H9 (cell line): ENCODE data around the gene GCGR. TPM values are rescaled to one million over a fixed set of nuclear protein-coding genes. Genes with fewer than 3 reads are reported as not detected.

Experiments
- DNase-seq: peaks from one replicate; pipeline ENCODE4 v3.0.0-alpha.2; 2017
- H2AFZ ChIP-seq: one replicate; pipeline ENCODE4 v1.6.1; 2013; ENCODE audit warnings: mild to moderate bottlenecking, low read length, control low read depth, moderate library complexity
- H2AK5ac ChIP-seq: 2 replicates; pipeline ENCODE4 v1.6.1; 2013; ENCODE audit warnings: low read length, control low read depth, mixed read lengths; ENCODE audit not compliant: insufficient read length
- H2BK120ac ChIP-seq: one replicate; pipeline ENCODE4 v1.6.1; 2013; ENCODE audit warnings: low read depth, mild to moderate bottlenecking, low read length, control low read depth, inconsistent platforms; ENCODE audit not compliant: poor library complexity, severe bottlenecking
- H2BK12ac ChIP-seq: 2 replicates; pipeline ENCODE4 v1.6.1; 2013; ENCODE audit warnings: low read length, control low read depth, mixed read lengths, low read depth; ENCODE audit not compliant: insufficient read length
- H2BK15ac ChIP-seq: 2 replicates; pipeline ENCODE4 v1.6.1; 2013; ENCODE audit warnings: low read depth, low read length, control low read depth
- H2BK20ac ChIP-seq: one replicate; pipeline ENCODE4 v1.6.1; 2013; ENCODE audit warnings: low read depth, mild to moderate bottlenecking, low read length, control low read depth, inconsistent platforms; ENCODE audit not compliant: poor library complexity, severe bottlenecking
- H2BK5ac ChIP-seq: 2 replicates; pipeline ENCODE4 v1.6.1; 2013; ENCODE audit warnings: low read length, control low read depth, mixed read lengths; ENCODE audit not compliant: insufficient read length
- H3K14ac ChIP-seq: 2 replicates; pipeline ENCODE4 v1.6.1; 2013; ENCODE audit warnings: low read length, control low read depth; ENCODE audit not compliant: insufficient read depth
- H3K18ac ChIP-seq: 2 replicates; pipeline ENCODE4 v1.6.1; 2013; ENCODE audit warnings: low read depth, mild to moderate bottlenecking, mixed read lengths, low read length, control low read depth; ENCODE audit not compliant: insufficient read length
- H3K23ac ChIP-seq: 2 replicates; pipeline ENCODE4 v1.6.1; 2013; ENCODE audit warnings: low read length, control low read depth, mixed read lengths, low read depth; ENCODE audit not compliant: insufficient read length
- H3K23me2 ChIP-seq: 2 replicates; pipeline ENCODE4 v1.6.1; 2013; ENCODE audit warnings: low read depth, mild to moderate bottlenecking, mixed read lengths, low read length, control low read depth; ENCODE audit not compliant: insufficient read length, poor library complexity, severe bottlenecking
- H3K27ac ChIP-seq: 2 replicates; pipeline ENCODE4 v1.5.1; 2013; ENCODE audit warnings: low read length, control low read depth, mixed read lengths, low read depth; ENCODE audit not compliant: insufficient read length
- H3K27me3 ChIP-seq: 2 replicates; pipeline ENCODE4 v1.6.1; 2013; ENCODE audit warnings: low read length, control low read depth, inconsistent platforms; ENCODE audit not compliant: insufficient read depth
- H3K4ac ChIP-seq: 2 replicates; pipeline ENCODE4 v1.6.1; 2013; ENCODE audit warnings: low read depth, mild to moderate bottlenecking, control low read depth, inconsistent platforms, low read length, moderate library complexity
- H3K4me1 ChIP-seq: 2 replicates; pipeline ENCODE4 v1.6.1; 2013; ENCODE audit warnings: low read length, control low read depth, inconsistent platforms; ENCODE audit not compliant: insufficient read depth
- H3K4me2 ChIP-seq: 2 replicates; pipeline ENCODE4 v1.6.1; 2013; ENCODE audit warnings: low read length, control low read depth, mixed read lengths; ENCODE audit not compliant: insufficient read length, insufficient read depth
- H3K56ac ChIP-seq: 2 replicates; pipeline ENCODE4 v1.6.1; 2013; ENCODE audit warnings: low read depth, mild to moderate bottlenecking, mixed read lengths, low read length, control low read depth; ENCODE audit not compliant: insufficient read length
- H3K79me1 ChIP-seq: 2 replicates; pipeline ENCODE4 v1.6.1; 2013; ENCODE audit warnings: low read depth, mild to moderate bottlenecking, moderate library complexity, low read length, control low read depth, inconsistent platforms; ENCODE audit not compliant: insufficient read depth, poor library complexity, severe bottlenecking
- H3K79me2 ChIP-seq: 2 replicates; pipeline ENCODE4 v1.6.1; 2013; ENCODE audit warnings: low read length, control low read depth, inconsistent platforms; ENCODE audit not compliant: insufficient read depth
- H3K9ac ChIP-seq: 2 replicates; pipeline ENCODE4 v1.6.1; 2013; ENCODE audit warnings: low read length, control low read depth, mixed read lengths; ENCODE audit not compliant: insufficient read length; ENCODE audit errors: extremely low read depth
- H3K9me3 ChIP-seq: one replicate; pipeline ENCODE4 v1.6.1; 2013; ENCODE audit warnings: low read depth, low read length, inconsistent platforms; ENCODE audit not compliant: control insufficient read depth
- H3T11ph ChIP-seq: one replicate; pipeline ENCODE4 v1.6.1; 2013; ENCODE audit warnings: mild to moderate bottlenecking, low read length, control low read depth, inconsistent platforms
- H4K20me1 ChIP-seq: one replicate; pipeline ENCODE4 v1.6.1; 2013; ENCODE audit not compliant: control insufficient read depth, insufficient read length, insufficient read depth
- H4K5ac ChIP-seq: 2 replicates; pipeline ENCODE4 v1.6.1; 2013; ENCODE audit warnings: low read depth, mild to moderate bottlenecking, mixed read lengths, low read length, control low read depth; ENCODE audit not compliant: insufficient read length
- H4K8ac ChIP-seq: replicated peaks from 2 replicates; pipeline ENCODE4 v1.6.1; 2013; ENCODE audit warnings: low read length, control low read depth, mixed read lengths, low read depth; ENCODE audit not compliant: insufficient read length
- H4K91ac ChIP-seq: 2 replicates; pipeline ENCODE4 v1.6.1; 2013; ENCODE audit warnings: low read depth, mild to moderate bottlenecking, moderate library complexity, mixed read lengths, low read length, control low read depth; ENCODE audit not compliant: insufficient read length
- H3K27ac Mint-ChIP-seq, 3 experiments: 2 replicates in 2 of 3; 3 replicates in 1 of 3; pipeline ENCODE4 v1.8.0; 2020 to 2021; ENCODE audit warnings: mixed read lengths in 3 of 3, mild to moderate bottlenecking in 1 of 3, moderate library complexity in 1 of 3
- H3K27me3 Mint-ChIP-seq: 2 replicates; pipeline ENCODE4 v1.8.0; 2021; ENCODE audit warnings: low read depth, mild to moderate bottlenecking, moderate library complexity, mixed read lengths
- H3K36me3 Mint-ChIP-seq, 3 experiments: 2 replicates in 2 of 3; 3 replicates in 1 of 3; pipeline ENCODE4 v1.8.0; 2020 to 2021; ENCODE audit warnings: low read depth in 3 of 3, mixed read lengths in 3 of 3; ENCODE audit not compliant: insufficient read depth in 1 of 3
- H3K4me1 Mint-ChIP-seq, 2 experiments: 2 replicates each; pipeline ENCODE4 v1.8.0; 2020; ENCODE audit warnings: mixed read lengths in 2 of 2
- H3K4me3 Mint-ChIP-seq, 2 experiments: 2 replicates in 1 of 2; 3 replicates in 1 of 2; pipeline ENCODE4 v1.8.0; 2020 to 2021; ENCODE audit warnings: mild to moderate bottlenecking in 2 of 2, mixed read lengths in 2 of 2, moderate library complexity in 1 of 2
- H3K9me3 Mint-ChIP-seq, 2 experiments: 2 replicates in 1 of 2; 3 replicates in 1 of 2; pipeline ENCODE4 v1.8.0; 2020; ENCODE audit warnings: mild to moderate bottlenecking in 2 of 2, mixed read lengths in 2 of 2, moderate library complexity in 1 of 2
- WGBS: extraction: QIAGEN DNeasy Blood & Tissue Kit; methylation state at CpG from one replicate; pipeline ENCODE4 v1.1.7; 2013; ENCODE audit warnings: missing lambda C conversion rate, low lambda C conversion rate, mixed read lengths; ENCODE audit not compliant: insufficient read length; ENCODE audit errors: extremely low coverage; 5-methylcytosine and 5-hydroxymethylcytosine counted together
- total RNA-seq: library from RNA; stranded (reverse); gene quantifications from 2 replicates; pipeline ENCODE4 v1.2.1, GENCODE V29; 2021
- TF ChIP-seq, protein P1 (sequence below): fragments of 200-600 bp; sonication (generic); conservative IDR thresholded peaks from 3 replicates; pipeline ENCODE4 v1.8.0; 2021; ENCODE audit warnings: antibody characterized with exemption, mild to moderate bottlenecking

GCGR gene
- total RNA-seq, 1 experiment from 2014 or later: 0.24 TPM

DNA sequence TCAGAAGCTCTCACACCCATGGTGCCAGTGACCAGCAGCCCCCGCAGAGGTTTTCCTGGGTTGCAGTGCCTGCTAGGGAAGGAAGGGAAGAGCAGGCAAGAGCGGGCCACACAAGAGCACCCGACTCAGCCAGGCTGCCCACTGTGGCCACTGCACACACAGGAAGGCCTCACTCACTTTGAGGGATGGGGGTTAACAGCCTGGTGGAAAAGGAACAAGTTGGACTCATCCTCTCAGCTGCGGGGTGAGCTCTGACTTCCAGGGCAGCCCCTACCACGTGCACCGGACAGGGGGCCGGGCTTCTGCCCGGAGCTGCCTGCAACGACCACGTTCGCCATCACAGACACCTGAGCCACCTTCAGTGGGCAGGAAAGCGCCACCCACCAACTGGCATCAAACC, 48.3 kb downstream of the GCGR start:
- Histone ChIP-seq H4K5ac (no peak overlapping the region), H3K4me1 (no peaks in the 10 kb centered on the region), H3K27me3 (no peaks in the 10 kb centered on the region), H4K8ac (no peak overlapping the region), H2BK20ac (no peak overlapping the region), H2BK15ac (no peak overlapping the region), H2AFZ (no peak overlapping the region), H3K9me3 (no peaks in the 10 kb centered on the region), H3K9ac (no peak overlapping the region), H3K79me1 (no peaks in the 10 kb centered on the region), H3K79me2 (no peaks in the 10 kb centered on the region), H2AK5ac (no peak overlapping the region), H3K4me2 (no peak overlapping the region), H2BK12ac (no peak overlapping the region), H4K20me1 (peaks cover 2% of the 10 kb centered on the region), H4K91ac (no peak overlapping the region), H3K23me2 (no peaks in the 10 kb centered on the region), H3K27ac (no peak overlapping the region), H3K18ac (no peak overlapping the region), H2BK5ac (no peak overlapping the region), H3K23ac (no peak overlapping the region), H3T11ph (no peak overlapping the region), H2BK120ac (no peak overlapping the region), H3K56ac (no peak overlapping the region), H3K14ac (no peak overlapping the region), H3K4ac (no peak overlapping the region)
- Mint-ChIP-seq H3K9me3 (no peaks in the 10 kb centered on the region), H3K4me3 (no peak overlapping the region), H3K4me1 (no peaks in the 10 kb centered on the region), H3K36me3 (peaks cover 27 to 69% (median 56%) of the 10 kb centered on the region in 3 experiments; a peak in 6 of 7 replicates), H3K27me3 (no peaks in the 10 kb centered on the region; the same call in 1 of the 2 replicates), H3K27ac (no peak overlapping the region)
- no CpG with 5 or more reads among the region's 12 CpGs for WGBS
- DNase-seq: no peak
- TF ChIP-seq, protein P1, sequence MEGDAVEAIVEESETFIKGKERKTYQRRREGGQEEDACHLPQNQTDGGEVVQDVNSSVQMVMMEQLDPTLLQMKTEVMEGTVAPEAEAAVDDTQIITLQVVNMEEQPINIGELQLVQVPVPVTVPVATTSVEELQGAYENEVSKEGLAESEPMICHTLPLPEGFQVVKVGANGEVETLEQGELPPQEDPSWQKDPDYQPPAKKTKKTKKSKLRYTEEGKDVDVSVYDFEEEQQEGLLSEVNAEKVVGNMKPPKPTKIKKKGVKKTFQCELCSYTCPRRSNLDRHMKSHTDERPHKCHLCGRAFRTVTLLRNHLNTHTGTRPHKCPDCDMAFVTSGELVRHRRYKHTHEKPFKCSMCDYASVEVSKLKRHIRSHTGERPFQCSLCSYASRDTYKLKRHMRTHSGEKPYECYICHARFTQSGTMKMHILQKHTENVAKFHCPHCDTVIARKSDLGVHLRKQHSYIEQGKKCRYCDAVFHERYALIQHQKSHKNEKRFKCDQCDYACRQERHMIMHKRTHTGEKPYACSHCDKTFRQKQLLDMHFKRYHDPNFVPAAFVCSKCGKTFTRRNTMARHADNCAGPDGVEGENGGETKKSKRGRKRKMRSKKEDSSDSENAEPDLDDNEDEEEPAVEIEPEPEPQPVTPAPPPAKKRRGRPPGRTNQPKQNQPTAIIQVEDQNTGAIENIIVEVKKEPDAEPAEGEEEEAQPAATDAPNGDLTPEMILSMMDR: no peak
